ENCODE measurements around the gene LCN9.
"Not testable (repeated sequence)": the region's sequence is repeated elsewhere in the genome, so short reads cannot be mapped to it uniquely, and the experiment has no call there.

The LCN9 gene

DNA sequence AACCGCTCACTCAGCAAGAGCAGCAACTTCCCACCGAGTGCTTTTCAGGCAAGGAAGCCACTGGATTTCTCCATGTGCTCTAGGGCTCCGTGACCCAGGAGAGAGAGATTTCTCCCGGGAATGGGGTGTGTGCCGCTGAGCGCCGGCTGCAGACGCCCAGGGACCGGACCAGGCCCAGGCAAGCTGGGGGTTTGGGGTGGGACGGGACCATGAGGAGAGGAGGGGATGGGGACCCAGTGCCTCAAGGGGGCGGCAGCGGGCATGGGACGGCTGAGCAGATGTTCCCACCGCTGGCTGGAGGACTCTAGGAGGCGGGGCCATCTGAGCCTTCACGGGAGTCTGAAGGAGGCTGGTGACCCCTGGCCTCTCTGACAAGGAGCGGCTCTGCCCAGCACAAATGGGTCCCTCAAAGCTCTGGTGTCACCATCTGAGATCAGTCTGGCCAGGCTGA is 8.5 kb downstream of the LCN9 start:
- DNase-seq (ENCODE audit: low spot score), result peak; percentile 93

DNA sequence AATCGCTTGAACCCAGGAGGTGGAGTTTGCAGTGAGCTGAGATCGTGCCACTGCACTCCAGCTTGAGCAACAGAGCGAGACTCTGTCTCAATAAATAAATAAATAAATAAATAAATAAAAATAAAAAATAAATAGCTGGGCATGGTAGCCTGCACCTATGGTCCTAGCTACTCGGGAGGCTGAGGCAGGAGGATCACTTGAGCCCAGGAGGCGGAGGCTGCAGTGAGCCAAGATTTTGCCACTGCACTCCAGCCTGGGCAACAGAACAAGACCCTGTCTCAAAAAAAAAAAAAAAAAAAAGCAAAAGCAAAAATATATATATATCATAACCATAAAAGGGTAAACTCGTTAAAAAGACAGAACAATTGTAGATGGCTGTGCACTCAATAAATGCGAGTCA is 9.7 kb downstream of the LCN9 start:
- DNase-seq (ENCODE audit: low spot score), result not testable (repeated sequence)

DNA sequence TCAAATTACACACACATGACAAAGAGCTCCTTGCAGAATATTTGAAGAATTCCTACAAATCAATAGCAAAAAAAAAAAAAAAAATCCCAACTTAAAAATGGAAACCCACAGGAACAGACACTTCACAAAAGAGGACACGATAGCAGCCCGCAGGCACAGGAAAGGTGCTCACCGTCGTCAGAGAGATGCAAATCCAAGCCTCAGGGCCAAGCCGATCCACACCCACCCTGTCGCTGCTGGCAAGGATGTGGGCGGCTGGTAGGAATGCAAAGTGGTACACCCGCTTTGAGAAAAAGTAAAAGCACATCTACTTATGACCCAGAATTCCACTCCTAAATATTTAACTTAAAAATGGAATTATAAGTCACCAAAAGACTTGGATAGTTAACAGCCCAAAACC is 10.8 kb downstream of the LCN9 start:
- no peak for DNase-seq (ENCODE audit: low spot score)

DNA sequence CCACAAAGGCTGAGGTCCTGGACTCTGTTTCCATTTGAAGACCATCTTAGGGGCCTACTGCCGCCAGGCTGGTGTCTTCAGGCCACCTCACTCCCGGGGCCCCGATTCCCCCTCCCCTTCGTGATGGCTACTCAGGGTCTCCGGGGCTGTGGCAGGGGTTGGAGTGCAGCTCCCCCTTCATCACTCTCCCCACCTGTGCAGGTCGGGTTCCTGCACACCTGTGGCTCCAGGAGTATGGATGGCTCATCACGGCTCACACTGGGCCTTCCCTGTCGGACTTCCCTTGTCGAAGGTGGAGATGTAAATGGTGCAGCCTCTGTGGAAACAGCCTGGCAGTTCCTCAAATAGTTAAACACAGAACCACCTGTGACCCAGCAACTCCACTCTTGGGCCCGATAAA is 11.9 kb downstream of the LCN9 start:
- DNase-seq (ENCODE audit: low spot score), result no peak

DNA sequence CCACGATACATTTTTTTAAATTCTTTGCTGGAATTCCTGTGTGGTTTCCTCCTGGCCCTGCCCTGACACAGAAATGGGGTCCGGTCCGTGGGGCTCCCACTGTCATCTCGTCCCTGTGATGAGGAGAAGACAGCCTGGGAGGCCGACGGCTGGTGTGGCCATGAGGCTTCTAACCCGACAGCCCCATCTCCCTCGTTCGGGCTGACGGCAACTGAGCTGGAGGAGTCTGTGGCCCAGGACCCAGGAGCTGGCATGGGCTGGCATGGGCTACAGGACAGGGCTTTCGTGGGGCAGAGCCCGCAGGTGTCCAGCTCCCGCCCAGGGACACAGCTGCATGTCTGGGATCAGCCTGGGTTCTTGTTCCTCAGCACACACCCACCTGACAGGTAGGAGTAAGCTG is 13.8 kb downstream of the LCN9 start:
- DNase-seq (ENCODE audit: low spot score), result no peak

DNA sequence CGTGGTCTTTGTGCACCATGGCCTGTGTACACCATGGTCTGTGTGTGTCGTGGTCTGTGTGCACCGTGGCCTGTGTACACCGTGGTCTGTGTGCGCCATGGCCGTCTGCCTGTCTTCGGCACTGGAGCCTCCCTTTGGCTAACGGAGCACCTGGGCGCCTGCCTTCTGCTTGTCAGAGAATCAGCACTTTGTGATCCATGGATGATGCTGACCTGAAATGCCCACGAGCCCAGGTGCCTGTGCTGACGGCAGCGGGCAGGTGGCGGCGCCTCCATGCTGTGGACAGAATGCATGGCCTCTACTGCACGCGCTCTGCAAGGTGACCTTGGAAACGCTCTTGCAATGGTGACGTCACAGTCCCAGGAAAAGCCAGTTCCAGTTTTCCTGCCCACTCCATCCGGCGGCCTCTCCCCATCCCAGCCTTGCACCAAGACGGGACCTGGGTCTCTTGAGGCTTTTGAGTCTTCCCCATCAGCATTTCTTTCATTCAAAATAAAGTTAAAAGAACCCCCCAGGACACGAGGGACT is 14.6 kb downstream of the LCN9 start:
- DNase-seq (ENCODE audit: low spot score), result no peak

DNA sequence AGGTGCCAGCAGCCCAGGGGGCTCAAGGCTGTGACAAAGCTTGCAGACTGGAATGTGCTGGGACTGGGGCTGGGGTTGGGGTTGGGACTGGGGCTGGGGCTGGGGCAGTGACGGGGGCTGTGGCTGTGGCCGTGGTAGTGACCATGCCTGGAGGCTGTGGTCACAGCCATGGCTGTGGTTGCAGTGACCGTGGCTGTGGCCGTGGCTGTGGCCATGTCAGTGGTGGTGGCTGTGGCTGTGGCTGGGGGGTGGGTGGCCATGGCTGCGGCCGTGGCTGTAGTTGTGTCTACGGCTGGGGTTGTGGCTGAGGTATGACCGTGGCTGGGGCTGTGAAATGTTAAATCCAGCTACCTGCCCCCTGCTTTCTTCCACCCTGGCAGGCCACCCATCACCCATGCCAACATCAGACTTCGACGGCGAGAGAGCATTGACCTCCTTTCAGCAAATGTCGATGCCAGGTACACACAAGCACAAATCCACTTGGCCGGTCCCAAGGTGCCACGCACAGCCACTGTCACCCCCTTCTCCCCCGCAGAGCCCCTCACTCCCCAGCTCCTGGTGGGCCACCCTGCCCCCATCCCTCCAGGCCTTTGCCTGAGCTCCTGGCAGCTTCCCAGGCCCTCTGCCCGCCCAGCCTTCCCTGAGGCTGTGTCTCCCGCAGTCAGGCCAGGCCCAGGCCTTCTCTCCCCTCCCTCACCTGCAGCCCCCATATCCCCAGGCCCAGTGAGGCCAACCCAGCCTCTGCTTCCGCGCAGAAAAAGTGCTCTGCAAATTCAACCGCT is 15.3 kb downstream of the LCN9 start:
- no peak for DNase-seq (ENCODE audit: low spot score)

DNA sequence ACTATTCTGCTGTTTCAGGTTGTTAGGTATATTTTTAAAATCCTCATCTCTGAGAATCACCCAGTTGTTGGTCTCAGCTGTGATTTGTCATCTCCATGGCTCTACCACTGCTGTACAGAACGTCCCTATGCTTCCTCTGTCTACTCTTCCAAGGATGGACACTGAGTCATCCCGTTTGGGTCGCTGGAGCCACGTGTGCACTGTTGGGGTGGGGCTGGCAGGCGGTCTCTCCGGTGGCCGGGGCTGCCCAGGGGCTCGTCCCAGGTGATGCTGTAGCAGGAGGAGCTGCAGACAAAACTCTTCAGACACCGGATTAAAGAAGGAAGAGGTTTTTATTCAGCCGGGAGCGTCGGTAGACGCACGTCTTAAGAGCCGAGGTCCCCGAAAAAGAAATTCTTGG is 16.9 kb downstream of the LCN9 start:
- DNase-seq (ENCODE audit: low spot score), result no peak

DNA sequence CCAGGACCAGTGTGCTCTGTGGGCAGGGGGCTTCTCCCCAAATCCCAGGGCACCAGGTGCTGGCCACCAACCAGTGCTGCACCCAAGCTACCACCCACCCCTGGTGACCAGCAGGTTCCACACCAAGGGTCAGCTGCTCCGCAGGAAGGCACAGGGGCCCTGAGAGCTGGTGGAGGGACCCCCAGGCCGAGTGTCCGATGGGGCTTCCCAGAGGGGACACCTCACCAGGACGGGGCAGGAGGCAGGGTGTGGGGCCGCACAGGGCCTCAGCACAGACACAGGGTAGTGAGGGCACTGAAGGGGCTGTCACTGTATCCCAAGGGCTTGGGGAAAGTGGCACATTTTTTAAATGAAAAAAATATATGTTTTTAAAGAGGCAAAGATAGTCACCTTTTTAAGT is 18.1 kb downstream of the LCN9 start:
- DNase-seq (ENCODE audit: low spot score), result no peak

DNA sequence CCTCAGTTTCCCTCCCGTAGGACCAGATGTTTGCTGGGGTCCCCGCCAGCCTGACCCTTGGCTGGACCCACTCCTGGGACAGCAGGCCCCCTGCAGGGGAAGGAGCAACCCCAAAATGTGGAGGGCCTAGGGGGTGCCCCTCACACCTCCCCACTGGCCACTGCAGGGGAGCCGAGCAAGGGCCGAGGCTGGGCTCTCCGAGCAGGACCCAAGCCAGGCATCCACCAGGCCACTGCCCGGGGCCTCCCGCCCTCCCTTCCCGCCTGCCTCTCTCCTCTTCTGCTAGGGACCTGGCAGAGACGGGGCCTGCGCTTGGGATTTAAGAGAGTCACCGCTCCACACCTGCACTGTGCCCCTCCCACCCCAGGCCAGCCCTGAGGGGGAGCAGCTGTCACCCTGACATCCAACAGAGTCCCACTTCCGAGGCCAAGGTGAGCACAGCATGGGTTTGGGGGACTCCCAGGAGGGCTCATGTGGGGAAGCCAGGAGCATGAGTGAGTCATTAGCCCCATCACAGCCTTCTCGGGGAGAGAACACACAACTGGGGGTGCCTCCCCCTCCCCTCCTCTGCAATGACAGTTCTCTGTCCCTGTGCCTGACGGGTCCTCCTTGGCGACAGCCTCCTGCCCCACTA is 20.4 kb downstream of the LCN9 start:
- DNase-seq (ENCODE audit: low spot score), result no peak

DNA sequence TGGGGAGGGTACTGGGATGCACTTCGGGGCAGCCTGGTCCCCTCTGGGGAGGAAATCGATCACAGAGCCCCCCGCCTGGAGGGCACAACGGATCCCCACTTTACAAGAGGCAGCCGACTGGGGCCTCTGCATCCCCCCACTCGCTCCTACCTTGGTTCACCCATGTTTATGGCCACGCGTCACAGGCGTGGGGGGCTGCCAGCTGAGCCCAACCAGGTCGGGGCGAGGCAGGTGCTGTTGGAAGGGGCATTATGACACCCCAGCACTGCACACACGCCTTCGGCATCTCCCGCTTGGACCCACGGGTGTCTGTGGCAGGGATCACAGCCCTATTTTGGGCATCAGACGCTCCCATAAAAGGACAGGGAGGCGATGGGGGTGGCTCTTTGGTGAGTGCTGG is 21.6 kb downstream of the LCN9 start:
- DNase-seq (ENCODE audit: low spot score), result no peak

DNA sequence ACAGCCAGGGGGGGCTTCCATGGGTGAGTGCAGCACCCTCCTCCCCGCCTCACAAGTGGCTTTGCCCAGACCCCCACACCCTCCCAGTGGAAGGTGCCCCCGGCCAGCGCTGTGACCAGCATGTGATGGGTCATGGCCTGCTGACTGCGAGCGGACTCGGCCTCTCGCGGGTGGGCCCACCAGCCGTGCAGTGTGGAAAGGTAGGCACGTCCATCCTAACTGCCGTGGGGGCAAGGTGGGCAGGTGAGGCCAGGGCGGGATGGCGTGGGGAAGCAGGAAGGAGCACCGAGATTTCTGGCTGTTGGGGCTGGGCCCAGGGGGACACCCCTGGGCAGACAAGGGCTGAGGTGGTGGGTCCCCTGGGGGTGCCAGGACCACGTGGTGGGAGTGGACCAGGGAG is 24.1 kb downstream of the LCN9 start:
- no peak for DNase-seq (ENCODE audit: low spot score)

DNA sequence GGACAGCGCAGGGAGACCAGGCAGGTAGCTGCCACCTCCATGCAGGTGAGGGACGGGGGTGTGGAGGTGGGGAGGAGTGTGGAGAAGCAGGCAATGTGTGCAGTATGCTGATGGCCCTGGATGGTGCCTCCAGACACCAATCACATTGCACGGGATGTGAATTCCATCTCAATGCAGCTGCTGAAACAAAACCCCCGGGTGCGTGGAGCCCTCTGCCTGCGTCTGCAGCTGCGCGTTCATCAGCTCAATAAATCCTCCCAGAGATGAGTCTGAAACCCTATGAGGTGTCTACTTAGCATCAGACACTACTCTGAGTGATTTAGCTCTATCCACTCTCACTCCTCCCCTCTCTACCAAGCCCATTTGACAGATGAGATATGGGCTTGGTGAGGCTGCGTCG is 25.9 kb downstream of the LCN9 start:
- no peak for DNase-seq (ENCODE audit: low spot score)

DNA sequence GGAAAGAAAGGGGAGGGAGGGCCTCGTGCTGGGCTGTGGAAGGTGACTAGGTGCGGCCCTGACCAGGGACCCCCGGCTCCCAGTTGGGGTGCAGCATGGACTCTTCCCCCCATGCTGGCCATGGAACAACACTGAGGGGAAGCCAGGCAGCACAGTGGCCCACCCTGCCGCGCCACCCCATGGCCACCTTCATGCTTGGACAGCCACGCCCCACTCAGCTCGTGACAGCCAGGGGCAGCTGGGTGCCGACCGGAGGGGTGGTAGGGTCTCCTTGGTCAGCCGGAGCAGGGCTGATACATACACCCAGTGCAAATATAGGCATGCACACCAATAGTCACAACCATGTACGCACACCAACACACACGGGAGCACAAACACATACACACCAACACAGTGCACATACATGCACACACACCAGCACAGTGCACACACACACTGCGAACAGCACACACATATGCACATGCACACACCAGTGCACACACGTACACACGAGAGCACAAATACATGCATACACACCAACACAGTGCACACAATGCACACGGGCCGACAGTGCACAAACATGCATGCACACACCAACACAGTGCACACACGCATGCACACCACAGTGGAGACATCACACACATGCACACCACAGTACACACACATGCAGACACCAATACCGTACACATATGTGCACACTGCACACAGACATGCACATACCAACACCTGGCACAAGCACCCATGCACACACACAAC is 27.9 kb downstream of the LCN9 start:
- DNase-seq (ENCODE audit: low spot score), result no peak

DNA sequence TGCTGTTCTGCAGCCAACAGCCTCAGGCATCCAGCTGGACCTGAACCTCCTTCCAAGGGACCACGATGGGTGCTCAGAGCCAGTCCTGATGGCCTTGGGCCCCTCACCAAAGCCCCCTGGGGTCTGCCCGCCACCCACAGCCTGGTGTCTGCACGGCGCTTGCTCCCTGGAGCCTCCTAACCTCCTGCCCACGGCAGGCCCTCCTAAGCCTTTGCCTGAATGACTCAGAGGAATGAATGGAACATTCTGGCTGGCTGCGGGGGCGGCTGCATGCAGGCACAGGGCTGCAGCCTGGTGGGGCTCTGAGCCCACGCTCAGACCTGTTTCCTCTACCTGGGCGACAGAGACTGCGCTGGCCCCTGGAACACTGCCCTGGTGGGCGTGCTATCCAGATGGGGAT is 29.3 kb downstream of the LCN9 start:
- peak; percentile 62 for DNase-seq (ENCODE audit: low spot score)

DNA sequence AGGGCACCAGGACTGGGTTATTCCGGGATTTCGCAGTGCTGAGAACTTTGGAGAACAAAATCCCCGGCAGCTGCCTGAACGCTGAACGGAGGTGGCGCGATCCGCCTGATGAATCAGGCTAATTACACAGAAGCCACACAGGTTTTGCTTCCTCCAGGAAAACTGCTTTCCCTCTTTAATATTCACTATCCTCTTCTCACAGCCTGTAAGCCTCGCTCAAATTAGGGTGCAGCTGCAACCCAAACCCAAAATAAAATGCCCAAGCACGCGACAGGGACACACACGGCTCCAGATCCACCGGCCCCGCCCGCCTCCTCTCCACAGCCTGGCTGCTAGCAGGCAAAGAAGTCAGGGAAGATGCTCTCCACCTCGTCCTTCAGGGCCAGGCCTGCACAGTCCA is 30.2 kb downstream of the LCN9 start:
- DNase-seq (ENCODE audit: low spot score), result no peak

DNA sequence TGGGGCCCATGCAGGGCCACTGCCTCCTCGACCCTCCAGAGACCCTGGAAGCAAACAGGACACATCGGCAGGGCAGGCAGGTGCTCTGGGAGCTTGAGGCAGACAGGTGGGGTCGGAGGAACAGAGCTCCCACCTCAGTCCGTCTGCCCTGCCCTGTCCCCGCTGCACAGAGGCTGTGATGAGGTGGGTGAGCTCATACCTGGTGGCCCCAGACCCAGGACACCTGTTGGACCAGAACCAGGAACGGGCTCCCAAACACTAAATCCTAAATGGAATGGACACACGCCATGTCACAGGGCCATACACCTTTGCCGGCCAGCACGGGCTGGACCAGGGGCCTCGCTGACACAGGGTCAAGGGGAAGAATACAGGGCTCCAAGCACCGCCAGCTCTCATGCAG is 30.7 kb downstream of the LCN9 start:
- no peak for DNase-seq (ENCODE audit: low spot score)

DNA sequence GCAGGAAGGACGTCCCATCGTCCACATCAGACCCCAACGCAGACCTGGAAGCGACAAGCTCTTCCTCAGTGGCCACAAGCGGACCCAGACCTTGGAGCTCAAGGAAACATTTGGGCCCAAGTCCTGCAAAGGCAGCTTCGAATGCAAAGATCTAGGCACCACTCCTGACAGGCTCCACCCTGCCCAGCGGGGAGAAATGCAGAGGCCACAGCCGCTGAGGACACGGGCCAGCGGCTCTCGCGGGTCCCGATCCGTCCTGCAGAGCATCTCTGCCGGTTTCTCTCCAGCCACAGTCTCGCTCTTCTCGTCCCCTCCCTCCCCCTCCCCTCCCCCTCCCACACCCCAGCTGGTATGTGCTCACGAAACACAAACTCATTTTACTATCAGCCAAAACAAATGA is 31.3 kb downstream of the LCN9 start:
- no peak for DNase-seq (ENCODE audit: low spot score)

DNA sequence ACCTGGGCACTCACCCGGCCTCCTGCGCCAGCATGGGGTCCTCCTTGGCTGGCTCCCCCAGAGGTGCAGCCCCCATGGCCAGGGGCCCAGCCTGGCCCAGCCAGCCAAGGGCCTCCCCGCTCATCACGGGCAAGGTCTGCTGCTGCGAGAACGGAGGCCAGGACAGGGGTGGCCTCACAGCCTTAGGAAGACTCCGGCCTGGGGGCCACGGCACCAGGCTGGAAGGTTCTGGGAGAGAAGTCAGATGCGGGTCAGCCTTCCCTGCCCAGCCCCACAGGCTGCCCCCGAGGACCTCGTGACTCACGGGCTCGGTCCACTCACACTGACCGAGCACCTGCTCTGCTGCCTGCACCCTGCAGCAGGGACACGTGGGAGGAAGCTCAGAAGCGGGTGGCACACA is 31.9 kb downstream of the LCN9 start:
- DNase-seq (ENCODE audit: low spot score), result no peak

DNA sequence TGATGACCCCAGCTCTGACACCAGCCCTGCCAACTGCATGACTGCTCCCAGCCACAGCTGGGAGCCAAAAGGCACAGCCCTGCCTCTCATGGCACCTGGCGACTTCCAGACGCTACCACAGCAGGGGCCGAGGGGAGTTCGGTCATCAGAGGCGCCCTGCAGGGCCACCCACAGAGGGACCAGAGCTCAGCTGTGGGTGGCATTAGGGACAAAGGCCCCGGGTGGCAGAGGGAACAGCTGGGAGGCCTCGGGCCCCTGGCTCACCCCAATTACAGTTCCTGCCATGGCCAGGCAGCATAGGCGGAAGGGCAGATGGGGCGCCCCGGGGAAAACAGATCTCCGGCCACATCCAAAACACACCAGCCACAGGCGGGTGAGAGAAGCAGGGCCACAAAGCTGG is 32.5 kb downstream of the LCN9 start:
- DNase-seq (ENCODE audit: low spot score), result no peak

DNA sequence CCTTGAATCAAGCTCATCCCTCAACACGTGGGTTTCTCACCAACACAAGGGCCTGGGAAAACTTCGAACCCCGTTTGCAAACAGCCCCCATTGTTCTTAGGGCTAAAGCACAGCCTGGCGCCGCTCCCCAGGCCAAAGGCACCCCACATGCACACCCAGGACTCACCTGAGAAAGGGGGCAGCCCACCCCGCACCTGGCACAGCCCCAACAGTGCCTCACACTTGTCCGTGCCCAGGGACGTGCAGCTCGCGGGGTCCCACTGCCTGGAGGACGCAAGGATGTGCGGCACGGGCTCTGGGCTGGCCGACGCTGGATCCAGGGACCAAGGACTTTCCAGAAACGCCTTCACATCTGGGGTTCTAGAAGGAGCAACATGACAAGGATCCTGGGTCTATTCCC is 33.3 kb downstream of the LCN9 start:
- DNase-seq (ENCODE audit: low spot score), result no peak

DNA sequence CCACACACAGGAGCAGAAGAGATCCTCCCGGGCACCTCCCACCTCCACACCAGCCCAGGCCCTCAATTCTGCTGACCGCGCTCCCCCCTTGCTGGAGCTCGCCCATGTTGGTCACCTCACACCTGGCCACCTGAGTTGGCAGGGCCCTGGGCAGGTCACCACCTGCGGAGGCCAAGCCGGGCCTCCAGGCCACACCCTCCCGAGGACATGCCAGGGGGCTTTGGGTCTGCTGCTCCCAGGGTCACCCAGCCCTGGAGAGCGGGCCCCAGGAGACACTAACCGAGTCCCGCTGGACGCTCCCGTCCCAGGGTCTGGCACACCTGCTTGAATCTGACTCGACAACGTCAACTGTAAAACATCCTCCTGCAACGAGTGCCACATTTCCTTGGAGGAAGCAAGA is 34.1 kb downstream of the LCN9 start:
- DNase-seq (ENCODE audit: low spot score), result no peak

DNA sequence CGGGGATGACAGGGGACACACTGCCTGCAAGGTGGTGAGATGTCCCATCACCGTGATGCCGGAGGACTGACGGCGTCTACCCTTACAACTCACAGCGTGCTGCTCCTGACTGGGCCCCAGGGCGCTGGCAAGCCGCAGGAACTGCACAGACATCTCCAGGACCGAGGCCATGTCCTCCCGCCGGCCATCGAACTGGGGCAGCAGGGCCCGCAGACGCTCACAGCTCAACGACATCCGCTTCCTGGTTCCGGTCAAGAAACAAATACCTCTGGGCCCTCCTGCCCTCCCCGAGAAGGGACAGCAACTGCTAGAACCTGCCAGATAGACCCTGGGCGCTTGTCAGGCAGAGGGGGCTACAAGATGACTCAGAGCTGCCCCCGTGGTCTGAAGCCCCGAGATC is 35.1 kb downstream of the LCN9 start:
- no peak for DNase-seq (ENCODE audit: low spot score)

Measured in iPS-NIHi11 (cell line).